ENCODE measurements around the gene PTAR1.

The PTAR1 gene

GRCh38 chr9:69678843-69679538 is 80.8 kb downstream of the PTAR1 start:
- TF ChIP-seq, protein P1, sequence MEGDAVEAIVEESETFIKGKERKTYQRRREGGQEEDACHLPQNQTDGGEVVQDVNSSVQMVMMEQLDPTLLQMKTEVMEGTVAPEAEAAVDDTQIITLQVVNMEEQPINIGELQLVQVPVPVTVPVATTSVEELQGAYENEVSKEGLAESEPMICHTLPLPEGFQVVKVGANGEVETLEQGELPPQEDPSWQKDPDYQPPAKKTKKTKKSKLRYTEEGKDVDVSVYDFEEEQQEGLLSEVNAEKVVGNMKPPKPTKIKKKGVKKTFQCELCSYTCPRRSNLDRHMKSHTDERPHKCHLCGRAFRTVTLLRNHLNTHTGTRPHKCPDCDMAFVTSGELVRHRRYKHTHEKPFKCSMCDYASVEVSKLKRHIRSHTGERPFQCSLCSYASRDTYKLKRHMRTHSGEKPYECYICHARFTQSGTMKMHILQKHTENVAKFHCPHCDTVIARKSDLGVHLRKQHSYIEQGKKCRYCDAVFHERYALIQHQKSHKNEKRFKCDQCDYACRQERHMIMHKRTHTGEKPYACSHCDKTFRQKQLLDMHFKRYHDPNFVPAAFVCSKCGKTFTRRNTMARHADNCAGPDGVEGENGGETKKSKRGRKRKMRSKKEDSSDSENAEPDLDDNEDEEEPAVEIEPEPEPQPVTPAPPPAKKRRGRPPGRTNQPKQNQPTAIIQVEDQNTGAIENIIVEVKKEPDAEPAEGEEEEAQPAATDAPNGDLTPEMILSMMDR (IDR thresholded peaks at IDR 0.05; ENCODE audit: control insufficient read depth, insufficient read depth, low read depth, low read length, missing control alignments) = no peak
- no peak for DNase-seq (ENCODE audit: low read depth)
- no peak overlapping the region for H3K4me3 ChIP-seq (ENCODE audit: control insufficient read depth, low read depth, low read length)

GRCh38 chr9:69677931-69678330 is 81.9 kb downstream of the PTAR1 start:
- TF ChIP-seq, protein P1 (IDR thresholded peaks at IDR 0.05; ENCODE audit: control insufficient read depth, insufficient read depth, low read depth, low read length, missing control alignments) = no peak
- H3K4me3 ChIP-seq (ENCODE audit: control insufficient read depth, low read depth, low read length) = no peak overlapping the region
- DNase-seq (ENCODE audit: low read depth) = no peak

DNA sequence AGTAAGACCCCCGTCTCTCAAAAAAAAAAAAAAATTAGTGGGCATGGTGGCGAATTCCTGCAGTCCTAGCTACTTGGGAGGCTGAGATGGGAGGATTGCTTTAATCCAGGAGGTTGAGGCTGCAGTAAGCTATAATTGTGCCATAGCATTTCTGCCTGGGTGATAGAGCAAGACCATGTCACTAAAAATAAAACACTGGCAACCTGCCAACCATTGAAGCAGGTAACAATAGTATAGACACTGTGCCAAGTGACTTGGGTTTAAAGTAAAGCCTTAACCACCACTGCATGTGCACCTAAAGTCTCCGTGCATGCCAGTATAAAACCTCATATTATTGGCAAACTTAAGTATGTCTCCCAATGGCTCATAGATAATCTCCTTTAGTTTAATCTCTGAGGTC is 84.2 kb downstream of the PTAR1 start:
- TF ChIP-seq, protein P1 (IDR thresholded peaks at IDR 0.05; ENCODE audit: control insufficient read depth, insufficient read depth, low read depth, low read length, missing control alignments) = no peak
- DNase-seq (ENCODE audit: low read depth) = no peak
- no peak overlapping the region for H3K4me3 ChIP-seq (ENCODE audit: control insufficient read depth, low read depth, low read length)

DNA sequence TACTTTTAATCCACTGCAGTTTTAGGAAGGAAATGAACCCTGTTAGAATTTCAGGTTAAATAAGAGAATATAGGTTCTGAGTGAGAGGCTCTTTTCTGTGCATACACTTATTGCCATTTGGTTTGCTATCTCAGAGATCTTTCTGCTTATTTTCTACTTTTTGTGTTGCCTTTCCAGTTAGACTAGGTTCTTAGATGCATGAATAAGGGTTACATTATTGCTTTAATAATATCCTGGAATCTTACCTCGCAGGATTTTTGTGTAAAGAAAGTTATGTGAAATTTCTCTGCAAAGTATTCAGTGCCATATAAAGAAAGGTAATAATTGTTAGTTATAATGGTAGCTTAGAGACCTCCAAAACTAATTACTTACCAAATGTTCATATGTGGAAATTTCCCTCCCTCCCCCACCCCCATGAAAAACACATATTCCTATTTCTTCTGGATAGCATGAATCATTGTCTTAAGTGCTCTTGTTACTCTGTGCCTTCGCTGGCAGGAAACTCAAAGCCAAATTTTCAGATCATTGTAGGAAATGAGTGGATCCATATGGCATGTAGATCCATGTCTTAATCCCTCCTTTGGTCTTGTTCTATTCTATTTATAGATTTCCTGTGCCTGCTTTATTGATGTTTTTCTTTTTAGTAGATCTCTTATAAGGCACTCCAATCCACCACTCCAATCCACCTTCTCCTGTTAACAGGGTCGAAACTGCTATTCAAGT is 84.9 kb downstream of the PTAR1 start:
- peak; percentile 83 for DNase-seq (ENCODE audit: low read depth)
- TF ChIP-seq, protein P1 (IDR thresholded peaks at IDR 0.05; ENCODE audit: control insufficient read depth, insufficient read depth, low read depth, low read length, missing control alignments) = no peak
- H3K4me3 ChIP-seq (ENCODE audit: control insufficient read depth, low read depth, low read length) = no peak overlapping the region

GRCh38 chr9:69674112-69674685 is 85.6 kb downstream of the PTAR1 start:
- TF ChIP-seq, protein P1 (IDR thresholded peaks at IDR 0.05; ENCODE audit: control insufficient read depth, insufficient read depth, low read depth, low read length, missing control alignments) = no peak
- no peak overlapping the region for H3K4me3 ChIP-seq (ENCODE audit: control insufficient read depth, low read depth, low read length)
- no peak for DNase-seq (ENCODE audit: low read depth)

DNA sequence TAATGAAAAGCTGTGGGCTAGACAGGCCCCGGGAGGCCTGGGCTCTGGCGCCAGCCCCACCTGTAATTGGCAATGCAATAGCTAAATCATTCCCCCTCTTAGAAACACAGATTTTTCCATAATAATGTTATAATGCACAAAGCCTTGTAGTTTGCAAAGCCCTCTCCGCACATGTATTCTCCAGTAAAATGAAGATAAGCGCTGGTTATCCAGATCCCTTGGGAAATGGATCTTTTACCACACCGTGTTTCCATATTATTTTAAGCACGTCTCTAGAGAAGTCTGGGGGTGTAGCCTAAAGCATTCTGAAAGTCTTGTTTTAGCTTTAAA is 86.5 kb downstream of the PTAR1 start:
- DNase-seq (ENCODE audit: low read depth) = no peak
- H3K4me3 ChIP-seq (ENCODE audit: control insufficient read depth, low read depth, low read length) = peak overlapping the region; percentile 64
- TF ChIP-seq, protein P1 (IDR thresholded peaks at IDR 0.05; ENCODE audit: control insufficient read depth, insufficient read depth, low read depth, low read length, missing control alignments) = no peak
